Hepatocyte (in vitro differentiated cells): Measurements from ENCODE around the gene SLC7A7. TPM values are rescaled to one million over a fixed set of nuclear protein-coding genes. Genes with fewer than 3 reads are reported as not detected.

ENCODE experiments used
- DNase-seq: peaks from one replicate; pipeline ENCODE4 v3.0.0-alpha.2; 2016; ENCODE audit warnings: low spot score
- H2AFZ ChIP-seq: fragments of 200-600 bp; sonication (generic); 2 replicates; pipeline ENCODE4 v1.6.0; 2016; ENCODE audit warnings: antibody characterized with exemption, mild to moderate bottlenecking
- H3K27ac ChIP-seq: fragments of 200-600 bp; sonication (generic); 2 replicates; pipeline ENCODE4 v1.5.1; 2016; ENCODE audit warnings: mild to moderate bottlenecking
- H3K27me3 ChIP-seq: fragments of 200-600 bp; sonication (generic); 2 replicates; pipeline ENCODE4 v1.6.1; 2016
- H3K36me3 ChIP-seq: fragments of 200-600 bp; sonication (generic); replicated peaks from 2 replicates; pipeline ENCODE4 v1.5.1; 2016; ENCODE audit warnings: low read depth; ENCODE audit not compliant: insufficient read depth
- H3K4me1 ChIP-seq: fragments of 200-600 bp; sonication (generic); 2 replicates; pipeline ENCODE4 v1.5.1; 2016; ENCODE audit warnings: mild to moderate bottlenecking, moderate library complexity; ENCODE audit not compliant: insufficient read depth
- H3K4me2 ChIP-seq: fragments of 200-600 bp; sonication (generic); 2 replicates; pipeline ENCODE4 v1.6.0; 2016
- H3K4me3 ChIP-seq: fragments of 200-600 bp; sonication (generic); 2 replicates; pipeline ENCODE4 v1.5.1; 2016; ENCODE audit warnings: mild to moderate bottlenecking
- H3K79me2 ChIP-seq: fragments of 200-600 bp; sonication (generic); 2 replicates; pipeline ENCODE4 v1.6.0; 2017; ENCODE audit warnings: mild to moderate bottlenecking
- H3K9me2 ChIP-seq: fragments of 200-600 bp; sonication (generic); replicated peaks from 2 replicates; pipeline ENCODE4 v1.6.0; 2017; ENCODE audit warnings: mild to moderate bottlenecking; ENCODE audit not compliant: insufficient read depth
- H3K9me3 ChIP-seq: fragments of 200-600 bp; sonication (generic); 2 replicates; pipeline ENCODE4 v1.5.1; 2016; ENCODE audit warnings: low read depth, mild to moderate bottlenecking
- H4K20me1 ChIP-seq: fragments of 200-600 bp; sonication (generic); 2 replicates; pipeline ENCODE4 v1.6.0; 2016; ENCODE audit warnings: mild to moderate bottlenecking; ENCODE audit not compliant: insufficient read depth, poor library complexity, severe bottlenecking
- CTCF ChIP-seq: fragments of 200-600 bp; sonication (generic); IDR thresholded peaks from 2 replicates; pipeline ENCODE4 v1.5.1; 2016; ENCODE audit warnings: antibody characterized with exemption, mild to moderate bottlenecking; ENCODE audit not compliant: poor library complexity
- EZH2 ChIP-seq: fragments of 200-600 bp; sonication (generic); IDR thresholded peaks from 2 replicates; pipeline ENCODE4 v1.6.1; 2016; ENCODE audit warnings: antibody characterized with exemption, mild to moderate bottlenecking, borderline replicate concordance
- EZH2phosphoT487 ChIP-seq: fragments of 200-600 bp; sonication (generic); IDR thresholded peaks from one replicate; pipeline ENCODE4 v1.6.1; 2018; ENCODE audit warnings: antibody characterized with exemption, mild to moderate bottlenecking, low read depth, moderate library complexity; ENCODE audit not compliant: unreplicated experiment, severe bottlenecking
- WGBS: methylation state at CpG from one replicate; pipeline ENCODE4 v1.1.6; 2016; ENCODE audit warnings: low lambda C conversion rate; ENCODE audit errors: missing lambda C conversion rate; 5-methylcytosine and 5-hydroxymethylcytosine counted together
- polyA plus RNA-seq: library from polyadenylated mRNA; unstranded; fragments of >200 nt; fragmentation: Nextera tagmentation; extraction: Ambion mirVana; gene quantifications from 2 replicates; pipeline ENCODE4 v1.2.1, GENCODE V29; 2016
- total RNA-seq: library from RNA; depleted of rRNA; stranded (reverse); fragments of >200 nt; gene quantifications from 2 replicates; pipeline ENCODE4 v1.2.3, GENCODE V29; 2014

The SLC7A7 gene
- total and polyA plus RNA-seq, 2 experiments from 2014 or later: 206 to 337 TPM

- no peak overlapping the region for H3K4me2 ChIP-seq
- WGBS: 94% methylated on average over 12 of the region's 12 CpGs
- H3K27me3 ChIP-seq: no peaks in the 10 kb centered on the region
- H3K9me3 ChIP-seq: no peaks in the 10 kb centered on the region
- no peaks in the 10 kb centered on the region for H3K9me2 ChIP-seq
- H3K4me3 ChIP-seq: no peak overlapping the region
- no peak for DNase-seq
- H2AFZ ChIP-seq: no peak overlapping the region
- no peaks in the 10 kb centered on the region for H3K36me3 ChIP-seq
- no peak overlapping the region for H3K27ac ChIP-seq
- TF ChIP-seq CTCF: no peak
- no peak for TF ChIP-seq EZH2
- no peak for TF ChIP-seq EZH2phosphoT487
- H3K79me2 ChIP-seq: peaks cover 76% of the 10 kb centered on the region
- H4K20me1 ChIP-seq: no peaks in the 10 kb centered on the region
- peaks cover 9% of the 10 kb centered on the region for H3K4me1 ChIP-seq
Measured at GRCh38 chr14:22802860-22803686, 12.2 kb downstream of the SLC7A7 start.

- Histone ChIP-seq H3K36me3 (no peaks in the 10 kb centered on the region), H3K27ac (no peak overlapping the region), H3K79me2 (peaks cover 73% of the 10 kb centered on the region), H3K4me3 (no peak overlapping the region), H4K20me1 (no peaks in the 10 kb centered on the region), H2AFZ (no peak overlapping the region), H3K27me3 (no peaks in the 10 kb centered on the region), H3K4me2 (no peak overlapping the region), H3K9me2 (no peaks in the 10 kb centered on the region), H3K9me3 (no peaks in the 10 kb centered on the region), H3K4me1 (peaks cover 18% of the 10 kb centered on the region)
- no peak for DNase-seq
- WGBS: 90% methylated on average over 8 of the region's 8 CpGs
- TF ChIP-seq EZH2phosphoT487: no peak
- TF ChIP-seq CTCF: no peak
- TF ChIP-seq EZH2: no peak
Measured at GRCh38 chr14:22801716-22802115, 13.5 kb downstream of the SLC7A7 start.

GRCh38 chr14:22800346-22800745 is 14.9 kb downstream of the SLC7A7 start:
- TF ChIP-seq CTCF (no peak), EZH2phosphoT487 (no peak), EZH2 (no peak)
- 90% methylated on average over 10 of the region's 10 CpGs for WGBS
- peaks cover 27% of the 10 kb centered on the region for H3K4me1 ChIP-seq
- no peaks in the 10 kb centered on the region for H3K9me3 ChIP-seq
- no peaks in the 10 kb centered on the region for H3K9me2 ChIP-seq
- H3K36me3 ChIP-seq: no peaks in the 10 kb centered on the region
- no peak overlapping the region for H3K4me3 ChIP-seq
- no peak for DNase-seq
- no peaks in the 10 kb centered on the region for H3K27me3 ChIP-seq
- H3K27ac ChIP-seq: no peak overlapping the region
- H3K4me2 ChIP-seq: no peak overlapping the region
- no peak overlapping the region for H2AFZ ChIP-seq
- peaks cover 65% of the 10 kb centered on the region for H3K79me2 ChIP-seq
- H4K20me1 ChIP-seq: no peaks in the 10 kb centered on the region
